WTC11 (cell line): Measurements from ENCODE around the gene SHISA6. TPM values are rescaled to one million over a fixed set of nuclear protein-coding genes. Genes with fewer than 3 reads are reported as not detected.

Experiments
- ATAC-seq: fragments of 200-7000 bp; cut with Tn5 transposase; 2 replicates; pipeline ENCODE4 v1.10.0; 2021; ENCODE audit warnings: mild to moderate bottlenecking, moderate library complexity
- CTCF ChIA-PET: fragments of 300-600 bp; sonication (Branson Sonifier 250); formaldehyde crosslinking; loops from one replicate; lab custom pipeline; 2021; ENCODE audit warnings: antibody characterized with exemption; lab: Charles Lee
- POLR2A ChIA-PET: fragments of 350-600 bp; sonication (Branson Sonifier 250); formaldehyde crosslinking; loops from one replicate; lab custom pipeline; 2021; ENCODE audit warnings: antibody characterized with exemption; lab: Charles Lee
- DNase-seq: peaks from one replicate; pipeline ENCODE4 v3.0.0; 2021; ENCODE audit warnings: low spot score
- H3K27ac Mint-ChIP-seq: 2 replicates; pipeline ENCODE4 v1.8.0; 2021; ENCODE audit warnings: mixed read lengths
- H3K27me3 Mint-ChIP-seq: 2 replicates; pipeline ENCODE4 v1.8.0; 2021; ENCODE audit warnings: low read depth, mild to moderate bottlenecking, moderate library complexity, mixed read lengths
- H3K36me3 Mint-ChIP-seq: 2 replicates; pipeline ENCODE4 v1.8.0; 2021; ENCODE audit warnings: mixed read lengths
- H3K4me1 Mint-ChIP-seq: 2 replicates; pipeline ENCODE4 v1.8.0; 2022; ENCODE audit warnings: mixed read lengths
- H3K4me3 Mint-ChIP-seq: 2 replicates; pipeline ENCODE4 v1.8.0; 2021; ENCODE audit warnings: mild to moderate bottlenecking, moderate library complexity, mixed read lengths
- H3K9me3 Mint-ChIP-seq: 2 replicates; pipeline ENCODE4 v1.8.0; 2021; ENCODE audit warnings: mixed read lengths
- CREM ChIP-seq: sonication (generic); formaldehyde crosslinking; IDR thresholded peaks from 2 replicates; pipeline ENCODE4 v1.8.1; 2022; ENCODE audit warnings: mild to moderate bottlenecking, missing genetic modification reagents, moderate library complexity
- EMX1 ChIP-seq: fragments of 250-450 bp; sonication (Bioruptor Pico); IDR thresholded peaks from 2 replicates; pipeline ENCODE4 v1.8.0; 2021; ENCODE audit warnings: mild to moderate bottlenecking
- GABPB1 ChIP-seq: sonication (generic); formaldehyde crosslinking; IDR thresholded peaks from 2 replicates; pipeline ENCODE4 v1.8.1; 2023; ENCODE audit warnings: mild to moderate bottlenecking, missing genetic modification reagents
- IRF2 ChIP-seq: sonication (generic); formaldehyde crosslinking; IDR thresholded peaks from 2 replicates; pipeline ENCODE4 v1.8.0; 2022; ENCODE audit warnings: low read depth, missing genetic modification reagents, borderline replicate concordance
- OVOL2 ChIP-seq: fragments of 250-450 bp; sonication (Bioruptor Pico); IDR thresholded peaks from 2 replicates; pipeline ENCODE4 v1.9.0; 2021; ENCODE audit warnings: mild to moderate bottlenecking, borderline replicate concordance
- PRRX2 ChIP-seq: fragments of 250-450 bp; sonication (Bioruptor Pico); IDR thresholded peaks from 2 replicates; pipeline ENCODE4 v1.8.0; 2021; ENCODE audit warnings: mild to moderate bottlenecking
- SP1 ChIP-seq: sonication (generic); formaldehyde crosslinking; conservative IDR thresholded peaks from 2 replicates; pipeline ENCODE4 v1.8.1; 2022; ENCODE audit warnings: missing genetic modification reagents
- ZNF671 ChIP-seq: fragments of 250-450 bp; sonication (Bioruptor Pico); IDR thresholded peaks from 2 replicates; pipeline ENCODE4 v1.8.0; 2021; ENCODE audit warnings: mild to moderate bottlenecking
- total RNA-seq: library from RNA; stranded (reverse); gene quantifications from 3 replicates; pipeline ENCODE4 v1.2.3, GENCODE V29; 2021
- TF ChIP-seq, protein P1 (sequence below): fragments of 250-450 bp; sonication (Bioruptor Pico); IDR thresholded peaks from 2 replicates; pipeline ENCODE4 v1.9.0; 2021; ENCODE audit warnings: moderate library complexity, mild to moderate bottlenecking, inconsistent platforms, borderline replicate concordance
- TF ChIP-seq, protein P2 (sequence below): fragments of 250-450 bp; sonication (Bioruptor Pico); conservative IDR thresholded peaks from 2 replicates; pipeline ENCODE4 v1.9.0; 2021; ENCODE audit warnings: mild to moderate bottlenecking
- TF ChIP-seq, protein P3 (sequence below): fragments of 250-450 bp; sonication (Bioruptor Pico); IDR thresholded peaks from 2 replicates; pipeline ENCODE4 v1.9.0; 2021; ENCODE audit warnings: mild to moderate bottlenecking
- TF ChIP-seq, protein P4 (sequence below): sonication (generic); formaldehyde crosslinking; IDR thresholded peaks from 2 replicates; pipeline ENCODE4 v1.8.0; 2022; ENCODE audit warnings: mild to moderate bottlenecking, missing genetic modification reagents
- TF ChIP-seq, protein P5 (sequence below): sonication (generic); formaldehyde crosslinking; IDR thresholded peaks from 2 replicates; pipeline ENCODE4 v1.8.0; 2023; ENCODE audit warnings: missing genetic modification reagents, mild to moderate bottlenecking, borderline replicate concordance
- TF ChIP-seq, protein P6 (sequence below): sonication (generic); formaldehyde crosslinking; IDR thresholded peaks from 2 replicates; pipeline ENCODE4 v1.8.1; 2022; ENCODE audit warnings: low read depth, mild to moderate bottlenecking, moderate library complexity, missing genetic modification reagents, borderline replicate concordance
- TF ChIP-seq, protein P7 (sequence below): sonication (generic); formaldehyde crosslinking; IDR thresholded peaks from 2 replicates; pipeline ENCODE4 v1.8.0; 2022; ENCODE audit warnings: missing genetic modification reagents
- TF ChIP-seq, protein P8 (sequence below): sonication (generic); formaldehyde crosslinking; IDR thresholded peaks from 2 replicates; pipeline ENCODE4 v1.8.1; 2023; ENCODE audit warnings: mild to moderate bottlenecking, missing genetic modification reagents, moderate library complexity
- TF ChIP-seq, protein P9 (sequence below): sonication (generic); formaldehyde crosslinking; IDR thresholded peaks from 2 replicates; pipeline ENCODE4 v1.8.1; 2023; ENCODE audit warnings: mild to moderate bottlenecking, missing genetic modification reagents
- TF ChIP-seq, protein P10 (sequence below): fragments of 250-450 bp; sonication (Bioruptor Pico); IDR thresholded peaks from 2 replicates; pipeline ENCODE4 v1.8.0; 2021; ENCODE audit warnings: mild to moderate bottlenecking

Gene SHISA6
- total RNA-seq, 1 experiment from 2014 or later, result 1.1 TPM

DNA sequence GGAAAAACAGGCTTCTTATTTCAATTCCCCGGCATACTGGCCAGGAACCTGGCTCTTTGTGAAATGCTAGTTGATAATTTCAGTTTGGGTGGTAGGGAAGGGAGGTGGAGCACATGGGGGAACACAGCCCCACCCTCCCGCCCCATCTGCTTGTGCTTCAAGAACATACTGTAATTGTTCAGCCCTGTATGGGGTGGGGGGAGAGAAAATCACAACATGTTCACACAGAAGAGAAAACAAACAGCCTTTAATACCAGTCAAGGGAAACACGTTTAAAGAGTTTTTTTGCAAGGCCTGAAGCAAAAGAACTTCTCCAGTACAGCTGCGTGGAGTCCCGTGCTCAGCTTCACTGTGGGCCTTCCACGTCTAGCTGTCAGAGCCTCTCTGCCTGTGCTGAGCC, 59.7 kb downstream of the SHISA6 start:
- Mint-ChIP-seq H3K27me3 (peaks cover 6% of the 10 kb centered on the region), H3K36me3 (peaks cover 44% of the 10 kb centered on the region), H3K9me3 (peaks cover 57% of the 10 kb centered on the region)
- DNase-seq, result no peak
- TF ChIP-seq, protein P1, sequence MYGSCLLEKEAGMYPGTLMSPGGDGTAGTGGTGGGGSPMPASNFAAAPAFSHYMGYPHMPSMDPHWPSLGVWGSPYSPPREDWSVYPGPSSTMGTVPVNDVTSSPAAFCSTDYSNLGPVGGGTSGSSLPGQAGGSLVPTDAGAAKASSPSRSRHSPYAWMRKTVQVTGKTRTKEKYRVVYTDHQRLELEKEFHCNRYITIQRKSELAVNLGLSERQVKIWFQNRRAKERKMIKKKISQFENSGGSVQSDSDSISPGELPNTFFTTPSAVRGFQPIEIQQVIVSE (CRISPR knock-in tag), result no peak
- TF ChIP-seq PRRX2 (CRISPR knock-in tag) (no peak), CREM (CRISPR knock-in tag) (no peak), SP1 (CRISPR knock-in tag) (no peak), GABPB1 (CRISPR knock-in tag) (no peak), EMX1 (CRISPR knock-in tag) (no peak), ZNF671 (CRISPR knock-in tag) (no peak), OVOL2 (CRISPR knock-in tag) (no peak), IRF2 (no peak)
- TF ChIP-seq, protein P2, sequence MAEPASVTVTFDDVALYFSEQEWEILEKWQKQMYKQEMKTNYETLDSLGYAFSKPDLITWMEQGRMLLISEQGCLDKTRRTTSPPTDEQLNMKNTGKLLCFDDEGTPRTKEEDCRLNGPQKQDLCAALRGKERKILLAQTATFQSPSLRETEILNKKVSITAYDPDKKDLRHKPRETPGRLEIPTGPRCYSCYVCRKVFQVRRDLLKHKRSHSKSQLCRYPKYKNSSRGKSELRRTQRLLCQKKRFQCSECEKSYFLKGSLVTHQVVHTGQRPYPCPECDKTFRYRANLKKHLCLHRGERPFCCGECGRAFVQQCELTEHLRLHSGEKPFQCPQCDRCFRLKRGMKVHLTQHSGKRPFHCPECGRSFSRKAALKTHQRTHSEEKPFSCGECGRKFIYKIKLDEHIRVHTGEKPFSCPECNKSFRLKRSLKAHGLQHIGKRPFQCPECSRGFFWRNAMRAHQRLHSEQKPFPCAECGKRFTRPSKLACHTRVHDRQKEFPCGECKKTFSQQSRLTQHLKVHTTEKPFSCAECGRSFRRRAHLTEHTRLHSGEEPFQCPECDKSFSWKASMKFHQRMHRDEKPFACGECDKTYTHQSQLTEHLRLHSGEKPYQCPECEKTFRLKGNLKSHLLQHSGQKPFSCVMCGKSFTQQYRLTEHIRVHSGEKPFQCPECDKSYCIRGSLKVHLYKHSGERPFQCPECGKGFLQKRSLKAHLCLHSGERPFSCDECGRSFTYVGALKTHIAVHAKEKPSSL (CRISPR knock-in tag), result no peak
- TF ChIP-seq, protein P3, sequence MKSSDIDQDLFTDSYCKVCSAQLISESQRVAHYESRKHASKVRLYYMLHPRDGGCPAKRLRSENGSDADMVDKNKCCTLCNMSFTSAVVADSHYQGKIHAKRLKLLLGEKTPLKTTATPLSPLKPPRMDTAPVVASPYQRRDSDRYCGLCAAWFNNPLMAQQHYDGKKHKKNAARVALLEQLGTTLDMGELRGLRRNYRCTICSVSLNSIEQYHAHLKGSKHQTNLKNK (CRISPR knock-in tag), result no peak
- TF ChIP-seq, protein P4, sequence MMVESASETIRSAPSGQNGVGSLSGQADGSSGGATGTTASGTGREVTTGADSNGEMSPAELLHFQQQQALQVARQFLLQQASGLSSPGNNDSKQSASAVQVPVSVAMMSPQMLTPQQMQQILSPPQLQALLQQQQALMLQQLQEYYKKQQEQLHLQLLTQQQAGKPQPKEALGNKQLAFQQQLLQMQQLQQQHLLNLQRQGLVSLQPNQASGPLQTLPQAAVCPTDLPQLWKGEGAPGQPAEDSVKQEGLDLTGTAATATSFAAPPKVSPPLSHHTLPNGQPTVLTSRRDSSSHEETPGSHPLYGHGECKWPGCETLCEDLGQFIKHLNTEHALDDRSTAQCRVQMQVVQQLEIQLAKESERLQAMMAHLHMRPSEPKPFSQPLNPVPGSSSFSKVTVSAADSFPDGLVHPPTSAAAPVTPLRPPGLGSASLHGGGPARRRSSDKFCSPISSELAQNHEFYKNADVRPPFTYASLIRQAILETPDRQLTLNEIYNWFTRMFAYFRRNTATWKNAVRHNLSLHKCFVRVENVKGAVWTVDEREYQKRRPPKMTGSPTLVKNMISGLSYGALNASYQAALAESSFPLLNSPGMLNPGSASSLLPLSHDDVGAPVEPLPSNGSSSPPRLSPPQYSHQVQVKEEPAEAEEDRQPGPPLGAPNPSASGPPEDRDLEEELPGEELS, result no peak
- TF ChIP-seq, protein P5, sequence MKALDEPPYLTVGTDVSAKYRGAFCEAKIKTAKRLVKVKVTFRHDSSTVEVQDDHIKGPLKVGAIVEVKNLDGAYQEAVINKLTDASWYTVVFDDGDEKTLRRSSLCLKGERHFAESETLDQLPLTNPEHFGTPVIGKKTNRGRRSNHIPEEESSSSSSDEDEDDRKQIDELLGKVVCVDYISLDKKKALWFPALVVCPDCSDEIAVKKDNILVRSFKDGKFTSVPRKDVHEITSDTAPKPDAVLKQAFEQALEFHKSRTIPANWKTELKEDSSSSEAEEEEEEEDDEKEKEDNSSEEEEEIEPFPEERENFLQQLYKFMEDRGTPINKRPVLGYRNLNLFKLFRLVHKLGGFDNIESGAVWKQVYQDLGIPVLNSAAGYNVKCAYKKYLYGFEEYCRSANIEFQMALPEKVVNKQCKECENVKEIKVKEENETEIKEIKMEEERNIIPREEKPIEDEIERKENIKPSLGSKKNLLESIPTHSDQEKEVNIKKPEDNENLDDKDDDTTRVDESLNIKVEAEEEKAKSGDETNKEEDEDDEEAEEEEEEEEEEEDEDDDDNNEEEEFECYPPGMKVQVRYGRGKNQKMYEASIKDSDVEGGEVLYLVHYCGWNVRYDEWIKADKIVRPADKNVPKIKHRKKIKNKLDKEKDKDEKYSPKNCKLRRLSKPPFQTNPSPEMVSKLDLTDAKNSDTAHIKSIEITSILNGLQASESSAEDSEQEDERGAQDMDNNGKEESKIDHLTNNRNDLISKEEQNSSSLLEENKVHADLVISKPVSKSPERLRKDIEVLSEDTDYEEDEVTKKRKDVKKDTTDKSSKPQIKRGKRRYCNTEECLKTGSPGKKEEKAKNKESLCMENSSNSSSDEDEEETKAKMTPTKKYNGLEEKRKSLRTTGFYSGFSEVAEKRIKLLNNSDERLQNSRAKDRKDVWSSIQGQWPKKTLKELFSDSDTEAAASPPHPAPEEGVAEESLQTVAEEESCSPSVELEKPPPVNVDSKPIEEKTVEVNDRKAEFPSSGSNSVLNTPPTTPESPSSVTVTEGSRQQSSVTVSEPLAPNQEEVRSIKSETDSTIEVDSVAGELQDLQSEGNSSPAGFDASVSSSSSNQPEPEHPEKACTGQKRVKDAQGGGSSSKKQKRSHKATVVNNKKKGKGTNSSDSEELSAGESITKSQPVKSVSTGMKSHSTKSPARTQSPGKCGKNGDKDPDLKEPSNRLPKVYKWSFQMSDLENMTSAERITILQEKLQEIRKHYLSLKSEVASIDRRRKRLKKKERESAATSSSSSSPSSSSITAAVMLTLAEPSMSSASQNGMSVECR (CRISPR knock-in tag), result no peak
- TF ChIP-seq, protein P6, sequence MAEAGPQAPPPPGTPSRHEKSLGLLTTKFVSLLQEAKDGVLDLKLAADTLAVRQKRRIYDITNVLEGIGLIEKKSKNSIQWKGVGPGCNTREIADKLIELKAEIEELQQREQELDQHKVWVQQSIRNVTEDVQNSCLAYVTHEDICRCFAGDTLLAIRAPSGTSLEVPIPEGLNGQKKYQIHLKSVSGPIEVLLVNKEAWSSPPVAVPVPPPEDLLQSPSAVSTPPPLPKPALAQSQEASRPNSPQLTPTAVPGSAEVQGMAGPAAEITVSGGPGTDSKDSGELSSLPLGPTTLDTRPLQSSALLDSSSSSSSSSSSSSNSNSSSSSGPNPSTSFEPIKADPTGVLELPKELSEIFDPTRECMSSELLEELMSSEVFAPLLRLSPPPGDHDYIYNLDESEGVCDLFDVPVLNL (CRISPR knock-in tag), result no peak
- TF ChIP-seq, protein P7, sequence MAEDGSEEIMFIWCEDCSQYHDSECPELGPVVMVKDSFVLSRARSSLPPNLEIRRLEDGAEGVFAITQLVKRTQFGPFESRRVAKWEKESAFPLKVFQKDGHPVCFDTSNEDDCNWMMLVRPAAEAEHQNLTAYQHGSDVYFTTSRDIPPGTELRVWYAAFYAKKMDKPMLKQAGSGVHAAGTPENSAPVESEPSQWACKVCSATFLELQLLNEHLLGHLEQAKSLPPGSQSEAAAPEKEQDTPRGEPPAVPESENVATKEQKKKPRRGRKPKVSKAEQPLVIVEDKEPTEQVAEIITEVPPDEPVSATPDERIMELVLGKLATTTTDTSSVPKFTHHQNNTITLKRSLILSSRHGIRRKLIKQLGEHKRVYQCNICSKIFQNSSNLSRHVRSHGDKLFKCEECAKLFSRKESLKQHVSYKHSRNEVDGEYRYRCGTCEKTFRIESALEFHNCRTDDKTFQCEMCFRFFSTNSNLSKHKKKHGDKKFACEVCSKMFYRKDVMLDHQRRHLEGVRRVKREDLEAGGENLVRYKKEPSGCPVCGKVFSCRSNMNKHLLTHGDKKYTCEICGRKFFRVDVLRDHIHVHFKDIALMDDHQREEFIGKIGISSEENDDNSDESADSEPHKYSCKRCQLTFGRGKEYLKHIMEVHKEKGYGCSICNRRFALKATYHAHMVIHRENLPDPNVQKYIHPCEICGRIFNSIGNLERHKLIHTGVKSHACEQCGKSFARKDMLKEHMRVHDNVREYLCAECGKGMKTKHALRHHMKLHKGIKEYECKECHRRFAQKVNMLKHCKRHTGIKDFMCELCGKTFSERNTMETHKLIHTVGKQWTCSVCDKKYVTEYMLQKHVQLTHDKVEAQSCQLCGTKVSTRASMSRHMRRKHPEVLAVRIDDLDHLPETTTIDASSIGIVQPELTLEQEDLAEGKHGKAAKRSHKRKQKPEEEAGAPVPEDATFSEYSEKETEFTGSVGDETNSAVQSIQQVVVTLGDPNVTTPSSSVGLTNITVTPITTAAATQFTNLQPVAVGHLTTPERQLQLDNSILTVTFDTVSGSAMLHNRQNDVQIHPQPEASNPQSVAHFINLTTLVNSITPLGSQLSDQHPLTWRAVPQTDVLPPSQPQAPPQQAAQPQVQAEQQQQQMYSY (CRISPR knock-in tag), result no peak
- TF ChIP-seq, protein P8, sequence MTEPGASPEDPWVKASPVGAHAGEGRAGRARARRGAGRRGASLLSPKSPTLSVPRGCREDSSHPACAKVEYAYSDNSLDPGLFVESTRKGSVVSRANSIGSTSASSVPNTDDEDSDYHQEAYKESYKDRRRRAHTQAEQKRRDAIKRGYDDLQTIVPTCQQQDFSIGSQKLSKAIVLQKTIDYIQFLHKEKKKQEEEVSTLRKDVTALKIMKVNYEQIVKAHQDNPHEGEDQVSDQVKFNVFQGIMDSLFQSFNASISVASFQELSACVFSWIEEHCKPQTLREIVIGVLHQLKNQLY (CRISPR knock-in tag), result no peak
- TF ChIP-seq, protein P9, sequence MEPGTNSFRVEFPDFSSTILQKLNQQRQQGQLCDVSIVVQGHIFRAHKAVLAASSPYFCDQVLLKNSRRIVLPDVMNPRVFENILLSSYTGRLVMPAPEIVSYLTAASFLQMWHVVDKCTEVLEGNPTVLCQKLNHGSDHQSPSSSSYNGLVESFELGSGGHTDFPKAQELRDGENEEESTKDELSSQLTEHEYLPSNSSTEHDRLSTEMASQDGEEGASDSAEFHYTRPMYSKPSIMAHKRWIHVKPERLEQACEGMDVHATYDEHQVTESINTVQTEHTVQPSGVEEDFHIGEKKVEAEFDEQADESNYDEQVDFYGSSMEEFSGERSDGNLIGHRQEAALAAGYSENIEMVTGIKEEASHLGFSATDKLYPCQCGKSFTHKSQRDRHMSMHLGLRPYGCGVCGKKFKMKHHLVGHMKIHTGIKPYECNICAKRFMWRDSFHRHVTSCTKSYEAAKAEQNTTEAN, result no peak
- TF ChIP-seq, protein P10, sequence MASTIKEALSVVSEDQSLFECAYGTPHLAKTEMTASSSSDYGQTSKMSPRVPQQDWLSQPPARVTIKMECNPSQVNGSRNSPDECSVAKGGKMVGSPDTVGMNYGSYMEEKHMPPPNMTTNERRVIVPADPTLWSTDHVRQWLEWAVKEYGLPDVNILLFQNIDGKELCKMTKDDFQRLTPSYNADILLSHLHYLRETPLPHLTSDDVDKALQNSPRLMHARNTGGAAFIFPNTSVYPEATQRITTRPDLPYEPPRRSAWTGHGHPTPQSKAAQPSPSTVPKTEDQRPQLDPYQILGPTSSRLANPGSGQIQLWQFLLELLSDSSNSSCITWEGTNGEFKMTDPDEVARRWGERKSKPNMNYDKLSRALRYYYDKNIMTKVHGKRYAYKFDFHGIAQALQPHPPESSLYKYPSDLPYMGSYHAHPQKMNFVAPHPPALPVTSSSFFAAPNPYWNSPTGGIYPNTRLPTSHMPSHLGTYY (CRISPR knock-in tag), result no peak
- TF ChIP-seq, all 79 proteins: peak for 0
- no peak overlapping the region for H3K4me3 Mint-ChIP-seq
- ChIA-PET CTCF (no interaction called here), POLR2A (no interaction called here)
- no peaks in the 10 kb centered on the region for H3K4me1 Mint-ChIP-seq
- H3K27ac Mint-ChIP-seq, result no peak overlapping the region
- no peak for ATAC-seq
